ENCODE data around the gene RNF112. TPM values are rescaled to one million over a fixed set of nuclear protein-coding genes. Genes with fewer than 3 reads are reported as not detected.

RNF112 gene, protein sequence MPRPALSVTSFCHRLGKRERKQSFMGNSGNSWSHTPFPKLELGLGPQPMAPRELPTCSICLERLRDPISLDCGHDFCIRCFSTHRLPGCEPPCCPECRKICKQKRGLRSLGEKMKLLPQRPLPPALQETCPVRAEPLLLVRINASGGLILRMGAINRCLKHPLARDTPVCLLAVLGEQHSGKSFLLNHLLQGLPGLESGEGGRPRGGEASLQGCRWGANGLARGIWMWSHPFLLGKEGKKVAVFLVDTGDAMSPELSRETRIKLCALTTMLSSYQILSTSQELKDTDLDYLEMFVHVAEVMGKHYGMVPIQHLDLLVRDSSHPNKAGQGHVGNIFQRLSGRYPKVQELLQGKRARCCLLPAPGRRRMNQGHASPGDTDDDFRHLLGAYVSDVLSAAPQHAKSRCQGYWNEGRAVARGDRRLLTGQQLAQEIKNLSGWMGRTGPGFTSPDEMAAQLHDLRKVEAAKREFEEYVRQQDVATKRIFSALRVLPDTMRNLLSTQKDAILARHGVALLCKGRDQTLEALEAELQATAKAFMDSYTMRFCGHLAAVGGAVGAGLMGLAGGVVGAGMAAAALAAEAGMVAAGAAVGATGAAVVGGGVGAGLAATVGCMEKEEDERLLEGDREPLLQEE
- total RNA-seq (2014; rRNA removed; shearing (Covaris generic)) (7.8 and 9.1 TPM in 2 replicates), polyA plus RNA-seq (2016; fragmentation: Nextera tagmentation; extraction: Ambion mirVana) (0.75 and 0.83 TPM in 2 replicates)

- 2 to 4% methylated on average over 13 to 23 of the region's 23 CpGs for WGBS, 2 experiments (ENCODE audit: low coverage in 1 of 2, low lambda C conversion rate in 2 of 2, missing lambda C conversion rate in 2 of 2)
- DNase-seq = peak; percentile 82
- peak within 1 kb of the TSS; percentile 59 for H3K4me2 ChIP-seq (ENCODE audit: unreplicated experiment)
Measured at GRCh38 chr17:19410875-19411620, at the start of gene RNF112. TSS of gene RNF112 (plus strand) at chr17:19411232. CDS start at chr17:19411409, 177 bp downstream.

GRCh38 chr17:19361326-19361725, 49.7 kb upstream of the RNF112 start:
- no peak overlapping the region for H2AFZ ChIP-seq
- no peaks in the 10 kb centered on the region for H3K9me3 ChIP-seq (ENCODE audit: low read depth)
- no peak for TF ChIP-seq EZH2phosphoT487 (IDR thresholded peaks at IDR 0.05; ENCODE audit: insufficient read depth, low read depth)
- TF ChIP-seq EZH2 (IDR thresholded peaks at IDR 0.05; ENCODE audit: insufficient read depth, poor library complexity, severe bottlenecking) = no peak
- WGBS, 2 experiments (ENCODE audit: low coverage in 1 of 2, low lambda C conversion rate in 2 of 2, missing lambda C conversion rate in 2 of 2) = 60 to 61% methylated on average over 6 of the region's 6 CpGs
- in situ Hi-C loops (cut with MboI) = loop anchor here (10.0 to 25.0 kb wide), 2 partner anchors 301 to 403 kb away; no protein-coding TSS in a partner anchor
- no peaks in the 10 kb centered on the region for H3K79me2 ChIP-seq (ENCODE audit: insufficient read depth)
- H3K4me2 ChIP-seq (ENCODE audit: unreplicated experiment) = no peak overlapping the region
- H3K9ac ChIP-seq = no peak overlapping the region
- H3K4me1 ChIP-seq (ENCODE audit: insufficient read depth) = peaks cover 7% of the 10 kb centered on the region; the same call in 1 of the 2 replicates
- no peak overlapping the region for H3K4me3 ChIP-seq
- no peaks in the 10 kb centered on the region for H3F3A ChIP-seq (ENCODE audit: insufficient read depth)
- DNase-seq = no peak
- no peaks in the 10 kb centered on the region for H3K36me3 ChIP-seq (ENCODE audit: low read depth)
- no peak overlapping the region for H3K27ac ChIP-seq
- H4K20me1 ChIP-seq (ENCODE audit: insufficient read depth) = no peaks in the 10 kb centered on the region
- H3K9me2 ChIP-seq (ENCODE audit: insufficient read depth) = no peaks in the 10 kb centered on the region
- no peaks in the 10 kb centered on the region for H3K27me3 ChIP-seq (replicated peaks; ENCODE audit: insufficient read depth)

More at GRCh38 chr17:19410875-19411620, at the start of gene RNF112:
- in situ Hi-C loops (cut with MboI) = no loop called here
- Histone ChIP-seq H3K36me3 (ENCODE audit: low read depth) (no peaks in the 10 kb centered on the region), H4K20me1 (ENCODE audit: insufficient read depth) (no peaks in the 10 kb centered on the region), H3K27me3 (replicated peaks; ENCODE audit: insufficient read depth) (no peaks in the 10 kb centered on the region), H3K9me2 (ENCODE audit: insufficient read depth) (no peaks in the 10 kb centered on the region), H2AFZ (peak within 1 kb of the TSS; percentile 65), H3K4me1 (ENCODE audit: insufficient read depth) (peaks cover 23% of the 10 kb centered on the region), H3F3A (ENCODE audit: insufficient read depth) (peaks cover 17% of the 10 kb centered on the region), H3K27ac (peak within 1 kb of the TSS; percentile 61; the same call in 1 of the 2 replicates), H3K9me3 (ENCODE audit: low read depth) (no peaks in the 10 kb centered on the region), H3K9ac (peak within 1 kb of the TSS; percentile 52), H3K4me3 (peak within 1 kb of the TSS; percentile 61), H3K79me2 (ENCODE audit: insufficient read depth) (no peaks in the 10 kb centered on the region)
- TF ChIP-seq EZH2 (IDR thresholded peaks at IDR 0.05; ENCODE audit: insufficient read depth, poor library complexity, severe bottlenecking) = no peak
- no peak for TF ChIP-seq EZH2phosphoT487 (IDR thresholded peaks at IDR 0.05; ENCODE audit: insufficient read depth, low read depth)

- 11 to 15% methylated on average over 16 of the region's 16 CpGs for WGBS, 2 experiments (ENCODE audit: low coverage in 1 of 2, low lambda C conversion rate in 2 of 2, missing lambda C conversion rate in 2 of 2)
- H2AFZ ChIP-seq = peak overlapping the region; percentile 87
- H3K4me3 ChIP-seq = peak overlapping the region; percentile 76
- no peaks in the 10 kb centered on the region for H3K36me3 ChIP-seq (ENCODE audit: low read depth)
- no peaks in the 10 kb centered on the region for H3K9me2 ChIP-seq (ENCODE audit: insufficient read depth)
- peak overlapping the region; percentile 71 for H3K27ac ChIP-seq
- no peaks in the 10 kb centered on the region for H4K20me1 ChIP-seq (ENCODE audit: insufficient read depth)
- H3K4me1 ChIP-seq (ENCODE audit: insufficient read depth) = peaks cover 7% of the 10 kb centered on the region; the same call in 1 of the 2 replicates
- H3K9ac ChIP-seq = peak overlapping the region; percentile 88
- peak overlapping the region; percentile 77 for H3K4me2 ChIP-seq (ENCODE audit: unreplicated experiment)
- H3K79me2 ChIP-seq (ENCODE audit: insufficient read depth) = no peaks in the 10 kb centered on the region
- in situ Hi-C loops (cut with MboI) = loop anchor here (10.0 to 25.0 kb wide), 2 partner anchors 300 to 403 kb away; no protein-coding TSS in a partner anchor
- H3F3A ChIP-seq (ENCODE audit: insufficient read depth) = no peaks in the 10 kb centered on the region
- DNase-seq = no peak
- H3K27me3 ChIP-seq (replicated peaks; ENCODE audit: insufficient read depth) = no peaks in the 10 kb centered on the region
- TF ChIP-seq EZH2 (IDR thresholded peaks at IDR 0.05; ENCODE audit: insufficient read depth, poor library complexity, severe bottlenecking) (no peak), EZH2phosphoT487 (IDR thresholded peaks at IDR 0.05; ENCODE audit: insufficient read depth, low read depth) (no peak)
- H3K9me3 ChIP-seq (ENCODE audit: low read depth) = no peaks in the 10 kb centered on the region
Measured at GRCh38 chr17:19361944-19362276, 49.1 kb upstream of the RNF112 start.

Measured in GM23248 (cell line).